GM20431 (cell line): Measurements from ENCODE around the gene CIBAR2.
"Not testable (repeated sequence)": the region's sequence is repeated elsewhere in the genome, so short reads cannot be mapped to it uniquely, and the experiment has no call there.

ENCODE experiments used
- in situ Hi-C: fragments of 300-500 bp; cut with MseI, MboI; formaldehyde crosslinking; loops from one replicate; pipeline ENCODE4 v1.15.0; 2020; ENCODE audit warnings: low sequenced_read_pairs; ENCODE audit not compliant: unreplicated experiment

Gene CIBAR2

DNA sequence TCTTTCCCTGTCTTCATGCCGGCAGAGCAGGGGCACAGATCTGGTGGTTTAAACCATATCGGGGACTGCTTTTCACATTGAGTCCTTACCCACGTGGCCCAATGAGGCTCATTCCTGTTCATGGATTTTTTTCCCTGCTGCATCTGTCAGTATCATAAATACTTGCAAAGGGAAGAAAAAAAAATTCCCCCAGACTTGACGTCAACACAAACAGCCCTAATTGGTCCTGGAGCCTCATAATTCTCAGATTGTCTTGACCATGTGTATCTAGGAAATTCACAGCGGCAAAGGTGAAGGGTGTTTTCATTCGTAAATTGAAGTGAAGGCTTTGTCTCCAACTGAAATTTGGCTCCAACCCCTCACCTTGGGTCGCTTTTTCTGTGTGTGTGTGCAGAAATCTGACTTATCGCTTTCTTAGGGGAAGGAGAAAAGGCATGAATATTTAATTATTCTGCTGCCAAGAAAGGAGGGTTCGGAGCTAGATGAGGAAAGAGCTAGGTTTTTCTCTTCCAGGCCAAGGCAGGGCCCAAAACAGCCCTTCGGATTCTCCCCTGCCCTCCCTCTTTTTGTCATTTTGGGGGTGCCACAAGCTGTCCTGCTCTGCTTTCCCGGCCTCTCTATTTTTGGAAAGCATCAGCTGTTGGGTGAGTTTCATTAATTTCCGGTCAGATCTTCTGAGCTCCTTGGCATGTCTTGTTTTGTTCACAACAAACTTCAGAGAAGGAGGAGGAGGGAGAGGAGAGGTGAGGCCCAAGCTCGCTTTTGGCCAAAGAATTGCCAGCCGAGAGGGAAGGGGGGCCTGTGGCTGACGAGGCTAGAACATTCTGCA, 17.8 kb upstream of the CIBAR2 start:
- in situ Hi-C loops, result no loop called here

DNA sequence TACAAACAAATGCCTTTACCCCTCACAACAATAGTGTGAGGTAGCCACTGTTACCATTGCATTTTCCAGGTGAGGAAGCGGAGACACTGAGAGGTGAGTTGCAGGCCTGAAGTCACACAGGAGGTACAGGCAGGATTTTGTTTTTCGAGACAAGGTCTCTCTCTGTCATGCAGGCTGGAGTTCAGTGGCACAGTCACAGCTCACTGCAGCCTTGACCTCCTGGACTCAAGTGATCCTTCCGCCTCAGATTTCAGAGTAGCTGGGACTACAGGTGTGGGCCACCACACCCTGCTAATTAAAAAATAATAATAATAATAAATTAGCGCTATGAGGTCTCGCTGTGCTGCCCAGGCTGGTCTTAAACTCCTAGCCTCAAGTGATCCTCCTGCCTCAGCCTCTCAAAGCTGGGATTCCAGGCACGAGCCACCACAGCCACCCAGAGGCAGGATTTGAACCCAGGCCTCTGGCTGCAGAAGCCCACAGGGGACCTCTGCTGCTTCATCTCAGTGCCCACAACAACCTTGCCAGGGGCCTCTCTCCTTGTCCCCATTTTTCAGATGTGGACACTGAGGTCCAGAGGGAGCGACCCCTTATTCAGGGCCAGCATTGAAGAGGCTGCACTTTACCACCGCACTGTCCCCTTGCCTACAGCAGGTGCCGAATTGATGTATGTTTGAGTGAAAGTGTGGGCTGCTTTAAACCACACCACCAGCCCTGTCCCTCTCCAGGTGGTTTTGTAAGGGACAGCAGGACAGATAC, 16.0 kb upstream of the CIBAR2 start:
- in situ Hi-C loops, result no loop called here

DNA sequence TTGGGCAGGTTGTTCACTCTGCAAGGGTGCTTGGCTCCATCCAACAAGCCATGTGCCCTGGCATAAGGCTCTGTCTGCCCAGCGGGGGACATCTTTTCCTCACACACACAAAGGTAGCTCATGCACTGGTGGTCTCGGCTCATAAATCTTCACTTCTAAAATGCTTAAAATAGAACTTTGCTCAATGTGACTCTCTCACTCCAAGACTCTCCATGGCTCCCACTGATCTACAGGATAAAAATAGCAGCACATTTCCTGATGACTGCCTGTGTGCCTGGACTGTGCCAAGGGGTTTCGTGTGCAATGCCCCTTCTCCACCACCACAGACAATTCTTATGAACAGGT, 15.1 kb upstream of the CIBAR2 start:
- in situ Hi-C loops, result no loop called here

DNA sequence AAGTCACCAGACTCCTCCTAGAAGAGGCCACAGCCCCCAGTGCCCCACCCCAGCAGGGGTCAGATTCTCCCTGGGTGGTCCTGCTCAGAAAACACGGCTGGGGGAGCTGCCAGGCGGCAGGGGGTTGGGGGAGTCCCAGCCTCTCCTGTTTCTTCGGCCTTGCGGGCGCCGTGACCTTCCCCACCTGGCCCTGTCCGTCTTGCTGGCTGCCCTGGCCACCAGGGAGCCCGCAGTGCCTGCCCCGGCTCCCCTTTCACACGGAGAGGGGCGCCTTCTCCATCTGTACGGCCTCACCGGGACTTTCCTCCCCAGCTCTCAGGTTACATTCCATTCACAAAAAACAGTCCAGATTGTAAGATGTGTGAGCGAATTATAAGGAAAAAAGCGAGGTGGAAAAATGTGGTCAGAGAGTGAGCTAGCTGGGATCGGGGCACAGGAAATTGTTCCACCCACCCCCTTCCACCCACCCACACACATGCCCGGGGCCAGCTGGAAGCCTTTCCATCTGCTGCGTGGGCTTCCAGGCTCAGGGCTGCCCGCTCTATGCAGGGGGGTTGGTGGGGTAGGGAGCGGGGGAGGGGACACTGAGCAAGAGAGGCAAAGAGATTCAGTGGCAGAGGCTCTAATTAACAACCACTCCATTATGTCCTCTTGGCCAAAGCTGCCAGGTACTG, 14.6 kb upstream of the CIBAR2 start:
- in situ Hi-C loops, result no loop called here

DNA sequence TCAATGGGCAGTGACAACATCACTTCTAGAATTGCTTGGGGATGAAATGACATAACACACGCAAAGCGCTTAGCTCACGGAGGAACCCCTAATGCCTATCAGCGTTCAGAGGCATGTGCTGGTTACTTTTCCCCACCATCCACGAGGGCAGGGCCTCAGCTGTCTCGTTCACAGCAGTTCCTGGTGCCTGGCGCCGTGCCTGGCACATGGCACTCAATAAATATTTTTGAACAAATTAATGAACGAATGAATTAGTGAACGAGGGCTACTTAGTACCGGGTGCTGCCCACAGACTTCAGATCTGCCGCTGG, 14.1 kb upstream of the CIBAR2 start:
- in situ Hi-C loops, result no loop called here

DNA sequence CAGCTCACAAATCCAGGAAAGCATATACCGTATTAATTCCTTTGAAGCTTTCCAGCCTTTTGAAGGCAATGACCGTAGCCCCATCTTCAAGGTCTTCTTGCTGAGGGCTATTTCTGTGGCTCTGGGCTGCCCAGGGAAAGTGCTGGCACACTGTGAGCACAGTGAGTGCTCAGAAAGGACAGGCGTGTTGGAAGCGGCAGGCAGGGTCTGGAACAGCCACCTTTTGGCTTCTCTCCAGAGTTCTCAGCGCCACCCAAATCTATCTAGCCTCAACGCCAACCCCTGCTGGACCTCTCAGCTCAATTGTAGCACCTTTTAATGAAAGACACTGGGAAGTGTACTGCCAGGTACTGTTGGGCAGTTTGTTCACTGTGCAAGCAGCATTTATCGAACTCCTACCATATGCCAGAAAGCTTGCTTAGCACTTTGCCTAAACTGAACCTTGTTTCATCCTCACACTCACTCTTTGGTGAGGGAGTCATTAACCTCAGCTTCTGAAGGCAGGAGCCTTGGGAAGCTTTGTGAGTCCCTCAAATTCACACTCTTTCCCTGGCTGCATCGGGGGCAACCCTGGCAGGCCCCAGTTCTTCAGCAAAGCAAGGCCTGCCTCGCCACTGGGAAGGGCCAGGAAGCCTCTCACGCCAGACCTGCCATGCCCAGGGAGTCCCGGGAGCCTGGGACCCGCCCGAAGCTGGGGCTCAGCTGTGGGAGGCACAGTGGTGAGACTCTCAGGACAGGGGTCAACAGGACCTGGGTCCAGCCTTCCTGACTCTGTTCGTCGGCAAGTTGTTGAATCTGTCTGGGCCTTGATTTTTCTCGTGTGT, 13.5 kb upstream of the CIBAR2 start:
- in situ Hi-C loops, result no loop called here

DNA sequence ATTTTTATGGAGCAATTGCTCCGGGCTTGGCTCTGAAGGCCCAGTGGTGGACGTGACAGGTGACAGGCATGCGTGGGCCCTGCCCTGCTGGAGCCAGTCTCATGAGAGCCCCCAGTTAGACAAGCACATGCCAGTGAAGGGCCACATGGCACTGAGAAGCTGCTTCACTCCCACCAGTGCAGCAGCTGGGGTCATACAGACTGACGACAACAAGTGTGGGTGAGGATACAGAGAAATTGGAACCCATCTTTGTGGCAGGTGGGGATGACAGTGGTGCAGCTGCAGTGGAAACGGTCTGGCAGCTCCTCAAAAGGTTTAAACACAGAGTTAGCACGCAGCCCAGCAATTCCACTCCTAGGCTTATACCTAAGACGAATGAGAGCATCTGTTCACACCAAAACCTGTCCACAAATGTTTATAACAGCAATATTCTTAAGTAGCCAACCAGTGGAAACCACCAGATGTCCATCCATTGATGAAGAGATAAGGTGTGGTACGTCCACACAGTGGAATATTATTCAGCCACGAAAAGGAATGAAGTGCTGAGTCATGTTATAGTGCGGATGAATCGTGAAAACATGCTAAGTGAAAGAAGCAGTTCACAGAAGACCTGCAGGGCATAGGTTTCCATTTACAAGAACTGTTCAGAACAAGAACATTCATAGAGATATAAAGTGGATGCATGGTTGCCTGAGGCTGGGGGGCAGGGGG, 12.5 kb upstream of the CIBAR2 start:
- in situ Hi-C loops, result no loop called here

DNA sequence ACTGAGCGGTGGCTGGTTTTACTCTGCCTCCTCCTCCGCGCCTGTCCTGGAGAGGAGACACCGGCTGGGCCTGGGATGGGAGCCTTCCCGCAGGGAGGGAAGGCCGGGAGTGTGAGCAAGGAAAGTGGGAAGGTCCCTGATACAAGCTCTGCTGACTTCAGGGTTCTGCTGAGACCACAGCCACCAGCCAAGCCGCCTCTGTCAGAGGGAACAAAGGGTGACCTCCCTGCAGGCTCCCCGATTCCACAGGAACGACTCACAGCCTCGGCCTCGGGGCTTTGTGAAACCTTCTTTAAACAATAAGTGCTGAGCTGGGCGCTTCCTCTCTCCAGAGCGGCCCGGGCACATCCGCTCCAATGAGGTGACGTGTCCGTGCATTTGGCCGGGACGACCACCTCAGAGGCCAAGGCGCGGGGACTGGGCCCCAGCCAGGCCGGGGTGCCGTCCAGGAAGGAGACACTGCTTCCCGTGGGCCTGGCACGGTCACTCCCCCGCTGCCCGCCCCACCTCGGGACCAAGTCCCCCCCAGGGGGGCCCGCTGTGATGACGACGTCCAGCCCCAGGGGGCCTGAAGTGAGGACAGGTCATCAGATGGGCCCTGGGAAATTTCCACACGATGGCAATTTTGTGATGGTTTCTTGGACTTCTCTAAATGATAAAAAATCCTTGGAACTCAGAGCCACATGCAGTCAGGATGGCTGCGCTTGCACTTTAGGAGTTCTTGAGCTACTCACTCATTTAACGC, 11.8 kb upstream of the CIBAR2 start:
- in situ Hi-C loops, result no loop called here

DNA sequence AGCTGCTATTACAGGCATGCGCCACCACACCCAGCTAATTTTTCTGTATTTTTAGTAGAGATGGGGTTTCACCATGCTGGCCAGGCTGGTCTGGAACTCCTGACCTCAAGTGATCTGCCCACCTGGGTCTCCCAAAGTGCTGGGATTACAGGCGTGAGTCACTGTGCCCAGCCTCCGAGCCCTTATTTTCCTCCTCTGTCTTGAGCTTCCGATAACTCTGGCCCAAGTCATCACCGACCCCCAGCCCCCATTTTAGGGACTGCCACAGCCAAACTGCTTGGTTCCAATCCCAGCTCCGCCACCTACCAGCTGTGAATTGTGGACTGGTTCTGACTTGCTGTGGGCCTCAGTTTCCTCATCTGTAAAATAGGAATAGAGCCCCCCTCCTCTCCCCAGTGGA, 11.2 kb upstream of the CIBAR2 start:
- in situ Hi-C loops, result not testable (repeated sequence)

DNA sequence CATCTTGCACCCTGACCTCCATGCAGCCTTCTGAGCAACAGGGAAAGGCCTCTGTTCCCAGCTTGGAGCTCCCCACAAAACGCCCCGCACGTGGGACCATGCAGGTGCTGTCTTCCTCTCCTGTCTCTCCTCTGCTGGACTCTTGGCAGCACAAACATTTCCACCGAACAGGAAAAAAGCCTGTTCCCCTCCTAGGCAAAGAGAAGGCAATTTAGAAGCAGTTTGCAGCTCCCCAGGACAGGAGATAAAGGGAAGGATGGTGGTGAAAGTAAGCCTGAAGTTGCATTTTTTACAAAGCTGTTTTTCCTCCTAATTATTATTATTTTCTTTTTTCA, 7.7 kb upstream of the CIBAR2 start:
- in situ Hi-C loops, result no loop called here

DNA sequence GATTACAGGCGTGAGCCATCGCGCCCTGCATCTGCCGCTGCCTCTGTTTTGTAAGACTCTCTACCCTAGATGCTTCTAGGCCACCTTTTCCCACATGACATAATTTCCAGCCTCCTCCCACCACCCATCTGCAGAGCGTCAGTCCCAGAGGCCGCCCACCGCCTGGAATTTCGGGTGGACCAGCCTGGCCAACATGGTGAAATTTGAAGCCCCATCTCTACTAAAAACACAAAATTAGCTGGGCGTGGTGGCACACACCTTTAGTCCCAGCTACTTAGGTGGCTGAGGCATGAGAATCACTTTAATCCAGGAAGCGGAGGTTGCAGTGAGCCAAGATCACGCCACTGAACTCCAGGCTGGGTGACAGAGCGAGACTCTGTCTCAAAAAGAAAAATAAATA, 5.1 kb upstream of the CIBAR2 start:
- in situ Hi-C loops, result no loop called here

DNA sequence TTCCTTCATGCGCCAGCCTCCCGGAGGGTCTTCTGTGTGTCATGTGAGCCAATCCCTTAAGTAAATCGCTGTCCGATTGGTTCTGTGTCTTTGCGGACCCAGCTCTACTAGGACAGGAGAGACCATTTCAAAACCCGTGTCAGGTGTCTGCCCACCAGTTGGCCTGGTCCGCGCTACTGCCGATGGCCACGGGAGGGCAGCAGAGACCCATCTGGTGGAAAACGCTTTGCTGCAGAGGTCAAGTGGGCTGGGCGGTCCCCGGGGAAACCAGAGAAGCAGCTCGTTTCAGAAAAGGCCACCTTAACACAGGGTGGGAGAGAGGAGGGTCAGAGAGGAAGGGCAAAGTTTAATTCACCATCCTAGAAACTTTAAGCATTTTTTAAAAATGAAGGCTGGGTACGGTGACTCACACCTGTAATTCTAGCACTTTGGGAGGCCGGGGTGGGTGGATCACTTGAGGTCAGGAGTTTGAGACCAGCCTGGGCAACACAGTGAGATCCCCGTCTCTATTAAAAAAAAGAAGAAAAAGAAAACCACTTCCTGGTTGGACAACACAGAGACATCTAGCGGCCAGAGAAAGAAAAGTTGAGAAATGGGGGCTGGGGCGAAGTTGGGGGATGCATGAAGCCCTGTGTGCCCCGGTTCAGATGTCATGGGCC, 2.8 kb upstream of the CIBAR2 start:
- in situ Hi-C loops, result no loop called here

DNA sequence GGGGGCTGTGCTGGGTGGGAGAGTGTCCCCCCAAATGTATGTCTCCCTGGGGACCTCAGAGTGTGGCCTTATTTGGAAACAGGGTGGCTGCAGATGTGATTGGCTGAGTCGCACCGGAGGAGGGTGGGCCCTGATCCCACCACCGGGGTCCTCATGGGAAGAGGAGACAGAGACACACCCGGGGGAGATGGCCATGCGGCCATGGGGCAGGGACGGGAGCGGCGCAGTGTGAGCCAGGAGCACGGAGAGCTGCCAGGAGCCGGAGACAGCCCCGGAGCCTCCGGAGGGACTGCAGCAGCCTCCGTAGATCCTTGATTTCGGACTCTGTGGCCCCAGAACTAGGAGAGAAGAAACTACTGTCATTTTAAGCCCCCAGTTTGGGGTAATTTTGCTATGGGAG, 1.6 kb upstream of the CIBAR2 start:
- in situ Hi-C loops, result no loop called here

DNA sequence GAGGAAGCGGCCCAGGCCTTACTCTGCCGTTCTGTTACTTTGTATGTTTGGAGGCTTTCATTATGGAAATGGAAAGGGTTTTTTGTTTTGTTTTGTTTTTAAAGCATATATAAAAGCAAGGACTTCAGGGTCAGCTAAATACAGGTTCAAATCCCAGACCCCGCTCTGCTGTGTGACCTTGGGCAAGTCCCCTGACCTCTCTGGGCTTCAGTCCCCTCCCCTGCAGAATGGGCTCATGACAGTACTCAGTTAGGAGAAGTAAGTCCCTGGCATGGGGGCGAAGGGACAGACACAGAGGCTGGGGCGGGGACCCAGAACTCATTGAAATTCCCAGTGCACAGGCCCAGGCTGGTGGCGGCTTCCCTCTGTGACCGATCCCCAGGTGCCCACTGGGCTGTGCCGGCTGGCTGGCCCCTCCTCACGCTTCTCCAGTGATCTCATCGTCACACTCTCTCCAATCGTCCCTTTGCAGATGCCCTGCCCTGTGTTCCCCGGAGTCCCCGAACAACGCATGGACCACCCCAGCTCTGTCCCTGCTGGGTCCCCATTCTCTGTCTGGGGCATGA, 979 bp upstream of the CIBAR2 start:
- in situ Hi-C loops, result no loop called here

DNA sequence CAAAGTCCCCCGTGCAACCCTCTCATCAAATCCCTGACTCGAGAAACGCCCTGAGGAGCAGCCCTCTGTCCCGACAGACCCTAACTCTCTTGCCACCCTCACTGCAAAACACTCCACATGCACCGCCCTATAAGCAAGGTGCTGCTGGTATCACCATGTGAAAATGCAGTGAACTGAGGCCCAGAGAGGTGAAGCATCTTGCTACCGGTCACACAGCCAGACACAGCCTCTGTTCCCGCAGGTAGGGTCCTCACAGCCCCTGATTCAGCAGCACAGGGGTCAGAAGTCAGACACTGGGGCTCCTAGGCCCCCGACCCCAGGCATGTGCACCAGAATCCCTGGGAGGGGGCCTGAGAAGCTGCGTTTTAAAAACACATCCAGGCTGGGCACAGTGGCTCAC, 1.1 kb downstream of the CIBAR2 start:
- in situ Hi-C loops, result no loop called here

DNA sequence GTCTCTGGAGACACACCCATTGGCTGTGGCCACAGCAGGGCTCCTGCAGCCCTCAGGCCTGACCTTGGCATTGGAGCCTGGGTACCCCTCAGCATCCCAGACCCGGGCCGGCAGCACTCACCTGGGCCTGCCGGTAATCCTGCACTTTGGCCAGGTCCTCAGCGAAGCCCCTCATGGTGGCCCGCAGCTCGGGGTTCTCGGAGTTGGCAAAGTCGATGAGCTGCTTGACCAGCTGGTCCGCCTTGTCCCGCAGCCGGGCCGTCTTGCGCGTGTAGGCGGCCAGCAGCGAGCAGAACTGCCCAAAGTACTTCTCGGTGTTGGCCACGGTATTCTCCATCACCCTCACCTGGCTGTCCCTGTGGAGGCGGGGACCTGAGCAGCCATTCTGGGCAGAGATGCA, 2.2 kb downstream of the CIBAR2 start:
- in situ Hi-C loops, result no loop called here

DNA sequence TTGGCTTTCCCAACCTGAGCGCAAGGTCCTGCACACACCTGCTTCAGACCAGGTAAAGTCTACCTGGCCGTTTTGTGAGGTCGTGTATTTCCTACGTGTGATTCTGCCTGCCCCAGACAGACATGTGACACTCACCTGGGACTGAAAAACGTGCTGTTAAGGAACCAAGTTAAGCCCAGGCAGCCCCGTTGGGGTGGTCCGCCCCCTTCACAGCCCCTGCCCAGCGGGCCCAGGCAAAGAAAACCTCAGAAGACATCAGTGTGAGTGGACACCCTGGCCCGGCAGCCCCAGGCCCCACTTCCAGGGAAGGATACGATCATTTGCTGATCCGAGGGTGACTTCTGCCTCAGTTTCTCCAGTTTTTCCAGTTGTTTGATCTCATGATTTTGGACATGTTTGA, 4.7 kb downstream of the CIBAR2 start:
- in situ Hi-C loops, result no loop called here

DNA sequence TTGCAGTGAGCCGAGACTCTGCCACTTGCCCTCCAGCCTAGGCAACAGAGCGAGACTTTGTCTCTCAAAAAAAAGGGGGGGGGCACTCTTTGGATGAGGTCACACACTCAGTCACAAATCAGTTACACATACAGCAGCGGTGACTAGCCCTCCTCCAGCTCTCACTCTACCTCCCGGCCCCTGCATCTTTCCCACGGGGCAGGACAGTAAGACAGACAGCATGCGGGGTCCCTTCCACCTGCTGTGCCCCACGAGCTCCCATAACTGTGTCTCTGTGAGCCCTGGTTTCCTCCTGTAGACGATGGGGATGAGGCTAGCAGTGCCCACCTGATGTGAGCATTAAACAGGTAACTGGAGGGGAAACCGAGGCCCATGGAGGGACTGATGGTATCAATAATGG, 5.2 kb downstream of the CIBAR2 start:
- in situ Hi-C loops, result no loop called here

DNA sequence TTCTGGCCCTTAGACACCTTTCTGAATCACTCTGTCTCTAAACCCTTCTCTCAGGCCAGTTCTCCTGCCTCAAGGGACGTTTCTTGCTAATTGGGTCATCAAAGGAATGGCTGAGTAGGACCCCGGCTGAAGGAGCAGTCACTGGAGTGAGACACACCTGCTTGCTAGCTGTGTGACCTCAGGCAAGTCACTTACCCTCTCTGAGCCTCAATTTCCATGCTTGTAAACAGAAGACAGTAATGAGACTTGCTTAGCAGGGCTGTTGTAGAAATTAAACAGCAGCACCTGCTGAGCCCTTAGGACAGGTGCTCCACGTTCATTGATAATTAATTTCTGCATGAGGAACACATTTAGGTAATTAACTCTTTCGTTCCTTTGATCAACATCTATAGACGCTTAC, 6.8 kb downstream of the CIBAR2 start:
- in situ Hi-C loops, result no loop called here
